ENCODE measurements around the gene TMEM266.
A peak's percentile ranks its signal among the peaks of the same experiment; 100 is the strongest.

TMEM266 gene

GRCh38 chr15:76138436-76138835, 78.7 kb downstream of the TMEM266 start:
- DNase-seq: no peak

GRCh38 chr15:76139368-76140073, 79.7 kb downstream of the TMEM266 start:
- DNase-seq: peak; percentile 20 to 62

- no peak for DNase-seq
Measured at GRCh38 chr15:76140074-76140464, 80.3 kb downstream of the TMEM266 start.

- DNase-seq: no peak
Measured at GRCh38 chr15:76146812-76147211, 87.0 kb downstream of the TMEM266 start.

- peak in 1 of 2 experiments; percentile 20 for DNase-seq
Measured at GRCh38 chr15:76147906-76148570, 88.3 kb downstream of the TMEM266 start.

- no peak for DNase-seq
Measured at GRCh38 chr15:76149291-76149915, 89.6 kb downstream of the TMEM266 start.

GRCh38 chr15:76150513-76150912, 90.7 kb downstream of the TMEM266 start:
- DNase-seq: no peak

- peak; percentile 27 to 59 for DNase-seq
Measured at GRCh38 chr15:76150971-76151598, 91.3 kb downstream of the TMEM266 start.

- DNase-seq: no peak
Measured at GRCh38 chr15:76151599-76151974, 91.8 kb downstream of the TMEM266 start.

- DNase-seq: no peak
Measured at GRCh38 chr15:76152197-76152596, 92.4 kb downstream of the TMEM266 start.

- DNase-seq: no peak
Measured at GRCh38 chr15:76153241-76154197, 93.7 kb downstream of the TMEM266 start.

GRCh38 chr15:76155731-76156130, 95.9 kb downstream of the TMEM266 start:
- no peak for DNase-seq

- no peak for DNase-seq
Measured at GRCh38 chr15:76158226-76158625, 98.4 kb downstream of the TMEM266 start.

- no peak for DNase-seq
Measured at GRCh38 chr15:76158815-76159214, 99.0 kb downstream of the TMEM266 start.

- no peak for DNase-seq
Measured at GRCh38 chr15:76159282-76159681, 99.5 kb downstream of the TMEM266 start.

- no peak for DNase-seq
Measured at GRCh38 chr15:76160426-76161152, 100.8 kb downstream of the TMEM266 start.

GRCh38 chr15:76161153-76162035, 101.6 kb downstream of the TMEM266 start:
- no peak for DNase-seq

GRCh38 chr15:76162036-76162398, 102.2 kb downstream of the TMEM266 start:
- no peak for DNase-seq

- no peak for DNase-seq
Measured at GRCh38 chr15:76162784-76163456, 103.1 kb downstream of the TMEM266 start.
